ENCODE measurements around the gene PPP1R3E. TPM values are rescaled to one million over a fixed set of nuclear protein-coding genes. Genes with fewer than 3 reads are reported as not detected.
"Not testable (repeated sequence)": the region's sequence is repeated elsewhere in the genome, so short reads cannot be mapped to it uniquely, and the experiment has no call there.

Gene PPP1R3E
- total RNA-seq, 6 donors from 2014 or later = 6.7 to 95.3 (median 12.8) TPM

DNA sequence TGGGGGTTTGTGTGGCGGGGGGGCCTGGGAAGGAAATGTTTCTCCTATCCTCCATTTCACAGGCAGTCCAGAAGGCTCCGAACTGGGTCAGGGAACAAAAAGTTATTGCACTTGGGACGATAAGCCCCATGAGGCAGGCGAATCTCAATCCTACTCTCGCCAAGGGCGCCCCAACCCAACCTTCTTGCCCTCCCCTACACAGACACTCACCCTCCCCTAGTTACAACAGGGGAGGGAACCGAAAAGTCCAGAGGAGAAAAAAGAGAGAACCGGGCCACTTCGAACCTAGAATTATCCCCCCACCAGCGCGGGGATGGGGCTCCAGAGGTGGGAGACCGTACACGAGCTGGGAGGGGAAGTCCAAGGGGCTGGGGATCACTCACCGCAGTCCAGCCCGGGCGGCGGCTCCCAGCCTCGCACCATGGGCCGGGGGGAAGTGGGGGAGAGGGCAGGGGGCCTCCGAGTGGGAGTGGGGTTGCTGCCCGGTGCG lies 17.1 kb downstream of the PPP1R3E start:
- H3K4me3 ChIP-seq = peak overlapping the region; percentile 58 to 91 (median 88)
- peaks cover 0 to 7% (median 0%) of the 10 kb centered on the region in 4 donors for H3K36me3 ChIP-seq
- peak; percentile 23 to 61 for ATAC-seq (ENCODE audit: low FRiP score in 2 of 2)
- no peaks in the 10 kb centered on the region for H3K27me3 ChIP-seq
- 0% methylated on average over 3 to 19 of the region's 22 CpGs for WGBS, 2 donors
- DNase-seq = no peak
- TF ChIP-seq EP300 (IDR thresholded peaks at IDR 0.05) (no peak), POLR2AphosphoS5 (IDR thresholded peaks at IDR 0.05) (no peak), CTCF (IDR thresholded peaks at IDR 0.05) (no peak), POLR2A (IDR thresholded peaks at IDR 0.05) (no peak)
- no peaks in the 10 kb centered on the region for H3K9me3 ChIP-seq
- H3K4me1 ChIP-seq = peaks cover 11 to 24% (median 19%) of the 10 kb centered on the region in 4 donors
- H3K27ac ChIP-seq = peak overlapping the region; percentile 90 to 98 (median 94)

GRCh38 chr14:23284654-23285529 lies 17.8 kb downstream of the PPP1R3E start:
- DNase-seq (no peak), ATAC-seq (ENCODE audit: low FRiP score in 2 of 2) (no peak)
- H3K4me3 ChIP-seq = peak overlapping the region; percentile 58 to 91 (median 88)
- peaks cover 11 to 24% (median 19%) of the 10 kb centered on the region in 4 donors for H3K4me1 ChIP-seq
- no peak for TF ChIP-seq POLR2A (IDR thresholded peaks at IDR 0.05)
- no peaks in the 10 kb centered on the region for H3K9me3 ChIP-seq
- H3K27me3 ChIP-seq = no peaks in the 10 kb centered on the region
- peaks cover 0 to 7% (median 0%) of the 10 kb centered on the region in 4 donors for H3K36me3 ChIP-seq
- WGBS, 2 donors = 24 to 28% methylated on average over 9 of the region's 9 CpGs
- peak overlapping the region; percentile 90 to 98 (median 94) for H3K27ac ChIP-seq

GRCh38 chr14:23281247-23281646 lies 21.4 kb downstream of the PPP1R3E start:
- Histone ChIP-seq H3K4me3 (no peak overlapping the region), H3K4me1 (peaks cover 5 to 16% (median 12%) of the 10 kb centered on the region in 4 donors), H3K36me3 (peaks cover 0 to 14% (median 3%) of the 10 kb centered on the region in 4 donors), H3K27ac (no peak overlapping the region), H3K27me3 (no peaks in the 10 kb centered on the region), H3K9me3 (no peaks in the 10 kb centered on the region)
- DNase-seq = no peak
- TF ChIP-seq POLR2A (IDR thresholded peaks at IDR 0.05) (no peak), POLR2AphosphoS5 (IDR thresholded peaks at IDR 0.05) (no peak), EP300 (IDR thresholded peaks at IDR 0.05) (no peak), CTCF (IDR thresholded peaks at IDR 0.05) (no peak)
- 89 to 92% methylated on average over 6 of the region's 6 CpGs for WGBS, 2 donors
- ATAC-seq (ENCODE audit: low FRiP score in 2 of 2) = no peak

DNA sequence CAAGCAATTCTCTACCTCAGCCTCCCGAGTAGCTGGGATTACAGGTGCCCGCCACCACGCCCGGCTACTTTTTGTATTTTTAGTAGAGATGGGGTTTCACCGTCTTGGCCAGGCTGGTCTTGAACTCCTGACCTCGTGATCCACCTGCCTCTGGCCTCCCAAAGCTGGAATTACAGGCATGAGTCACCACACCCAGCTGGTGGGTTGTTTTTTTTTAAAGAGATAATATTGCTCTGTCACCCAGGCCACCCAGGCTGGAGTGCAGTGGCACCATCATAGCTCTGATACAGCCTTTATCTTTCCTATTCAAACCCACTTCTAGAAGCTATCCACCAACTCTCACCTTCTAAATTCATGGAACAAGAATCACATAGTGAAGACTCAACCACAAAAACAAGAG lies 24.7 kb downstream of the PPP1R3E start:
- H3K9me3 ChIP-seq; H3K4me1 ChIP-seq; ATAC-seq (ENCODE audit: low FRiP score in 2 of 2); H3K27ac ChIP-seq; DNase-seq; H3K4me3 ChIP-seq; H3K27me3 ChIP-seq: not testable (repeated sequence)
- peaks cover 0 to 21% (median 10%) of the 10 kb centered on the region in 4 donors for H3K36me3 ChIP-seq
- WGBS, 2 donors = 90 to 93% methylated on average over 6 of the region's 6 CpGs

- TF ChIP-seq POLR2AphosphoS5 (IDR thresholded peaks at IDR 0.05) (no peak), POLR2A (IDR thresholded peaks at IDR 0.05) (no peak), CTCF (IDR thresholded peaks at IDR 0.05) (no peak), EP300 (IDR thresholded peaks at IDR 0.05) (no peak)
Measured at GRCh38 chr14:23277189-23277588, 25.5 kb downstream of the PPP1R3E start.

More at GRCh38 chr14:23277189-23277588, 25.5 kb downstream of the PPP1R3E start:
- 89 to 96% methylated on average over 3 of the region's 3 CpGs for WGBS, 2 donors
- no peaks in the 10 kb centered on the region for H3K4me1 ChIP-seq
- DNase-seq = no peak
- no peaks in the 10 kb centered on the region for H3K27me3 ChIP-seq
- H3K9me3 ChIP-seq = no peaks in the 10 kb centered on the region
- H3K27ac ChIP-seq = no peak overlapping the region
- ATAC-seq (ENCODE audit: low FRiP score in 2 of 2) = no peak
- no peak overlapping the region for H3K4me3 ChIP-seq
- peaks cover 0 to 21% (median 10%) of the 10 kb centered on the region in 4 donors for H3K36me3 ChIP-seq

Measured in upper lobe of left lung (tissue), 6 donors.